ENCODE data around the gene CPED1.

GRCh38 chr7:121037957-121038716 lies 49.6 kb downstream of the CPED1 start:
- no peak for TF ChIP-seq CTCF (IDR thresholded peaks at IDR 0.05)
- TF ChIP-seq NR2C2 (CRISPR knock-in tag; IDR thresholded peaks at IDR 0.05): no peak
- no peak for TF ChIP-seq GABPB1 (CRISPR knock-in tag; IDR thresholded peaks at IDR 0.05)
- TF ChIP-seq ATF1 (CRISPR knock-in tag; IDR thresholded peaks at IDR 0.05): no peak
- no peak for TF ChIP-seq USF1 (CRISPR knock-in tag; IDR thresholded peaks at IDR 0.05)
- no peak for TF ChIP-seq SOX15 (CRISPR knock-in tag; IDR thresholded peaks at IDR 0.05)
- no peak for TF ChIP-seq FOXK1 (CRISPR knock-in tag; IDR thresholded peaks at IDR 0.05)
- TF ChIP-seq SP1 (CRISPR knock-in tag; conservative IDR thresholded peaks at IDR 0.05): no peak
- TF ChIP-seq CDX4 (CRISPR knock-in tag; IDR thresholded peaks at IDR 0.05; ENCODE audit: borderline replicate concordance): no peak
- no peak for TF ChIP-seq E2F1 (CRISPR knock-in tag; IDR thresholded peaks at IDR 0.05)
- no peak for TF ChIP-seq TEAD4 (CRISPR knock-in tag; IDR thresholded peaks at IDR 0.05)
- no peak for TF ChIP-seq MAX (CRISPR knock-in tag; IDR thresholded peaks at IDR 0.05)

All from WTC11 (cell line).